Esophagus squamous epithelium (tissue), 5 donors: ENCODE measurements around the gene KLF6. TPM values are rescaled to one million over a fixed set of nuclear protein-coding genes. Genes with fewer than 3 reads are reported as not detected.

Source experiments
- DNase-seq: peaks from one replicate; lab custom pipeline; 2025; lab: John Stamatoyannopoulos, UW
- H3K27ac ChIP-seq, 4 donors: fragments of 200-600 bp; sonication (generic); one replicate each; pipeline ENCODE4 v1.5.1; 2016 to 2019; ENCODE audit warnings: mild to moderate bottlenecking in 1 of 4
- H3K27me3 ChIP-seq, 4 donors: fragments of 200-600 bp; sonication (generic); 1 replicate in 3 of 4; 2 replicates in 1 of 4; pipeline versions ENCODE4 v1.5.1 to v1.6.0; 2017 to 2021; ENCODE audit warnings: antibody characterized with exemption in 1 of 4
- H3K36me3 ChIP-seq, 3 donors: fragments of 200-600 bp; sonication (generic); one replicate each; pipeline ENCODE4 v1.5.1; 2016 to 2019
- H3K4me1 ChIP-seq, 3 donors: fragments of 200-600 bp; sonication (generic); one replicate each; pipeline ENCODE4 v1.5.1; 2017 to 2019
- H3K4me3 ChIP-seq, 4 donors: fragments of 200-600 bp; sonication (generic); 1 replicate in 3 of 4; 2 replicates in 1 of 4; pipeline ENCODE4 v1.5.1; 2016 to 2019; ENCODE audit warnings: mild to moderate bottlenecking in 2 of 4, moderate library complexity in 1 of 4
- H3K9me3 ChIP-seq, 3 donors: fragments of 200-600 bp; sonication (generic); one replicate each; pipeline ENCODE4 v1.5.1; 2016 to 2019
- CTCF ChIP-seq, 6 experiments: fragments of 450-650 bp in 4 of 6; fragments of 200-600 bp in 2 of 6; sonication (generic) in 2 of 6; IDR thresholded peaks; one replicate each; pipeline ENCODE4 v1.5.1; 2016 to 2019; ENCODE audit warnings: antibody characterized with exemption in 6 of 6, mild to moderate bottlenecking in 4 of 6, moderate library complexity in 4 of 6
- POLR2A ChIP-seq, 4 donors: fragments of 450-650 bp; IDR thresholded peaks; one replicate each; pipeline ENCODE4 v1.6.1; 2017; ENCODE audit warnings: antibody characterized with exemption in 4 of 4, mild to moderate bottlenecking in 4 of 4, moderate library complexity in 3 of 4
- WGBS, 2 donors: methylation state at CpG; one replicate each; pipeline ENCODE4 v1.1.5; 2018; 5-methylcytosine and 5-hydroxymethylcytosine counted together
- intact Hi-C: fragments of 100-400 bp; cut with DNase I; formaldehyde crosslinking; loops from one replicate; pipeline ENCODE4 v1.15.0; 2022
- total RNA-seq, 4 donors: library from RNA; depleted of rRNA; stranded (reverse); fragments of >200 nt; gene quantifications; one replicate each; pipeline ENCODE4 v1.1.0, GENCODE V29; 2016
- donor health status: DM: yes; HTN: yes; CAD: no.

KLF6 gene
- total RNA-seq, 4 donors from 2014 or later: 39.6 to 91.2 (median 74.2) TPM

- WGBS, 2 donors: 26 to 45% methylated on average over 9 of the region's 9 CpGs
- Histone ChIP-seq H3K4me1 (peaks cover 22 to 56% (median 27%) of the 10 kb centered on the region in 3 donors), H3K9me3 (no peaks in the 10 kb centered on the region), H3K27ac (peak overlapping the region; percentile 67 to 79 (median 74)), H3K36me3 (no peaks in the 10 kb centered on the region), H3K27me3 (no peaks in the 10 kb centered on the region), H3K4me3 (no peak overlapping the region)
- TF ChIP-seq CTCF (IDR thresholded peaks at IDR 0.05): no peak
- TF ChIP-seq POLR2A (IDR thresholded peaks at IDR 0.05): peak in 1 of 4 donors; percentile 13
- DNase-seq: no peak
- intact Hi-C loops: no loop called here
Measured at GRCh38 chr10:3754727-3755439, 30.1 kb downstream of the KLF6 start.

GRCh38 chr10:3750854-3751253 lies 34.2 kb downstream of the KLF6 start:
- no peak for DNase-seq
- WGBS, 2 donors: 83 to 94% methylated on average over 7 of the region's 8 CpGs
- Histone ChIP-seq H3K27me3 (no peaks in the 10 kb centered on the region), H3K9me3 (no peaks in the 10 kb centered on the region), H3K36me3 (no peaks in the 10 kb centered on the region), H3K4me3 (no peak overlapping the region), H3K4me1 (peaks cover 22 to 52% (median 30%) of the 10 kb centered on the region in 3 donors), H3K27ac (peak overlapping the region in 1 of 4 donors; percentile 80)
- no peak for TF ChIP-seq POLR2A (IDR thresholded peaks at IDR 0.05)
- TF ChIP-seq CTCF (IDR thresholded peaks at IDR 0.05): no peak
- intact Hi-C loops: no loop called here

GRCh38 chr10:3750006-3750816 lies 34.8 kb downstream of the KLF6 start:
- 57 to 60% methylated on average over 10 of the region's 11 CpGs for WGBS, 2 donors
- intact Hi-C loops: no loop called here
- no peak for DNase-seq

DNA sequence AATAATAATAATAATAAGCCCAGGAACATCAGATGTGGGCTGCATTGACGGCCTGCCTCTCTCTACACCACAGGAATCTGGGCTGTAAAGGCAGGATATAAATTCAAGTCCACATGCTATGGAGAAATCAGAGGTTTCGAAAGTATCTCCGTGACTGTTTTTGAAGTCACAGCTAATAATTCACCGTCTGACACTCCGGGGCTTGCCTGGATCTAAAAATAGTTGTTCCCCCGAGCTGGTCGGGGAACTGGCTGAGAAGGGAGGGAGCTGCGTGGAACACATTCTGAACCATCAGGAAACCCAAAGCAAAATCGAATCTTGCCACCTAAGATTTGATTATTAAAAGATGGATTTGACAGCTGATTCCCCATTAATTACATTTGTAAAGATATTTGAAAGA lies 35.4 kb downstream of the KLF6 start:
- Histone ChIP-seq H3K36me3 (no peaks in the 10 kb centered on the region), H3K4me1 (peaks cover 11 to 39% (median 22%) of the 10 kb centered on the region in 3 donors), H3K27ac (peak overlapping the region; percentile 66 to 80 (median 76)), H3K4me3 (peak overlapping the region in 2 of 4 donors; percentile 13 to 49), H3K27me3 (no peaks in the 10 kb centered on the region), H3K9me3 (no peaks in the 10 kb centered on the region)
- no peak for DNase-seq
- intact Hi-C loops: no loop called here
- 18 to 22% methylated on average over 9 of the region's 9 CpGs for WGBS, 2 donors
- TF ChIP-seq POLR2A (IDR thresholded peaks at IDR 0.05) (no peak), CTCF (IDR thresholded peaks at IDR 0.05) (no peak)

More at GRCh38 chr10:3750006-3750816, 34.8 kb downstream of the KLF6 start:
- Histone ChIP-seq H3K27ac (peak overlapping the region; percentile 66 to 80 (median 76)), H3K4me1 (peaks cover 16 to 46% (median 23%) of the 10 kb centered on the region in 3 donors), H3K27me3 (no peaks in the 10 kb centered on the region), H3K9me3 (no peaks in the 10 kb centered on the region), H3K4me3 (peak overlapping the region in 2 of 4 donors; percentile 13 to 49), H3K36me3 (no peaks in the 10 kb centered on the region)
- TF ChIP-seq POLR2A (IDR thresholded peaks at IDR 0.05) (no peak), CTCF (IDR thresholded peaks at IDR 0.05) (no peak)

DNA sequence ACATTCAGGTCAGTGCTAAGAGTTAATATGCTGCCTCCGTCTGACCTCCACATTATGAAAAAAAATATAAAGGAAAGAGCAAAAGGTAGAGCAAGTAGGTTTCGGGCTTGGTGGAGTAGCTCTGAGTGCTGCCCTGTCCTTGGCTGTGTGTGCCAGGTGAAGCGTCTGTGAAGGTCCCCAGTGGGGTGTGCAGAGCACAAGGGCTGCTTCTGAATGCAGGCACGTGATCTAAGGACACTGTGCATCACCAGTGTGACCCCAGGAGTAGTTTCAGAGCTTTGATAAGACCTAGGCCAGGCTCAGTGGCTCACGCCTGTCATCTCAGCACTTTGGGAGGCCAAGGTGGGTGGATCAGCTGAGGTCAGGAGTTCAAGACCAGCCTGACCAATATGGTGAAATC lies 36.0 kb downstream of the KLF6 start:
- H3K27me3 ChIP-seq: no peaks in the 10 kb centered on the region
- peak overlapping the region; percentile 28 to 80 (median 78) for H3K27ac ChIP-seq
- H3K4me1 ChIP-seq: peaks cover 11 to 37% (median 19%) of the 10 kb centered on the region in 3 donors
- intact Hi-C loops: no loop called here
- no peaks in the 10 kb centered on the region for H3K9me3 ChIP-seq
- 96 to 100% methylated on average over 3 to 4 of the region's 5 CpGs for WGBS, 2 donors
- no peaks in the 10 kb centered on the region for H3K36me3 ChIP-seq
- no peak overlapping the region for H3K4me3 ChIP-seq
- no peak for DNase-seq
- no peak for TF ChIP-seq POLR2A (IDR thresholded peaks at IDR 0.05)
- TF ChIP-seq CTCF (IDR thresholded peaks at IDR 0.05): no peak
